ENCODE results near the gene ARL6IP4.
"Not testable (repeated sequence)": the region's sequence is repeated elsewhere in the genome, so short reads cannot be mapped to it uniquely, and the experiment has no call there.

The ARL6IP4 gene

GRCh38 chr12:122980183-122981035, at the start of gene ARL6IP4:
Gene ARL6IP4, plus strand, starts transcription at chr12:122980681. Its CDS starts 459 bp downstream, at chr12:122981140.
- peak; percentile 38 to 68 for DNase-seq

- DNase-seq: no peak
Observed at GRCh38 chr12:122932207-122932606, 48.3 kb upstream of the ARL6IP4 start.

- no peak for DNase-seq
Observed at GRCh38 chr12:122934722-122935121, 45.8 kb upstream of the ARL6IP4 start.

- DNase-seq: no peak
Observed at GRCh38 chr12:122935318-122935717, 45.2 kb upstream of the ARL6IP4 start.

GRCh38 chr12:122937622-122938091, 42.8 kb upstream of the ARL6IP4 start:
- DNase-seq: peak in 1 of 2 donors; percentile 43

- no peak for DNase-seq
Observed at GRCh38 chr12:122939125-122939524, 41.4 kb upstream of the ARL6IP4 start.

GRCh38 chr12:122941351-122941750, 39.1 kb upstream of the ARL6IP4 start:
- DNase-seq: not testable (repeated sequence)

GRCh38 chr12:122942637-122943036, 37.8 kb upstream of the ARL6IP4 start:
- no peak for DNase-seq

- DNase-seq: peak; percentile 27 to 31
Observed at GRCh38 chr12:122943196-122943595, 37.3 kb upstream of the ARL6IP4 start.

- DNase-seq: no peak
Observed at GRCh38 chr12:122944605-122945592, 35.6 kb upstream of the ARL6IP4 start.

- DNase-seq: peak; percentile 95 to 99
Observed at GRCh38 chr12:122946690-122947341, 33.7 kb upstream of the ARL6IP4 start.

- DNase-seq: peak; percentile 66 to 73
Observed at GRCh38 chr12:122947352-122947792, 33.1 kb upstream of the ARL6IP4 start.

- DNase-seq: no peak
Observed at GRCh38 chr12:122948605-122949004, 31.9 kb upstream of the ARL6IP4 start.

GRCh38 chr12:122949405-122949804, 31.1 kb upstream of the ARL6IP4 start:
- DNase-seq: no peak

GRCh38 chr12:122949816-122950675, 30.4 kb upstream of the ARL6IP4 start:
- DNase-seq: no peak

GRCh38 chr12:122951406-122951805, 29.1 kb upstream of the ARL6IP4 start:
- peak; percentile 64 to 73 for DNase-seq

GRCh38 chr12:122951979-122952892, 28.2 kb upstream of the ARL6IP4 start:
- DNase-seq: peak; percentile 52 to 86

- no peak for DNase-seq
Observed at GRCh38 chr12:122955156-122955555, 25.3 kb upstream of the ARL6IP4 start.

- no peak for DNase-seq
Observed at GRCh38 chr12:122956035-122956434, 24.4 kb upstream of the ARL6IP4 start.

- no peak for DNase-seq
Observed at GRCh38 chr12:122958198-122958888, 22.1 kb upstream of the ARL6IP4 start.

Data from inflammatory macrophage treated with lipopolysaccharide for 1 hour (primary cell).